PC-3 (cell line): ENCODE results near the gene CTNS. TPM values are rescaled to one million over a fixed set of nuclear protein-coding genes. Genes with fewer than 3 reads are reported as not detected.
"Not testable (repeated sequence)": the region's sequence is repeated elsewhere in the genome, so short reads cannot be mapped to it uniquely, and the experiment has no call there.

Experiments
- ATAC-seq: fragments of 200-7000 bp; cut with Tn5 transposase; 2 replicates; pipeline ENCODE4 v1.9.1; 2020; ENCODE audit warnings: mild to moderate bottlenecking, moderate library complexity
- BruUV-seq: library from RNA; stranded (reverse); fragments of 400-500 nt; replicated peaks from 2 replicates; lab custom pipeline; 2021; lab: Mats Ljungman, UMichigan
- CTCF ChIA-PET: fragments of 300-600 bp; sonication (Branson Sonifier 250); formaldehyde crosslinking; loops from one replicate; lab custom pipeline; 2022; ENCODE audit warnings: antibody characterized with exemption; lab: Charles Lee
- POLR2A ChIA-PET: fragments of 300-600 bp; sonication (Branson Sonifier 250); formaldehyde crosslinking; loops from one replicate; lab custom pipeline; 2022; ENCODE audit warnings: antibody characterized with exemption; ENCODE audit not compliant: unreplicated experiment; lab: Charles Lee
- DNase-seq: peaks from one replicate; pipeline ENCODE4 v3.0.0-alpha.2; 2015
- H2AFZ ChIP-seq: fragments of 300-600 bp; sonication (generic); 2 replicates; pipeline ENCODE4 v1.6.0; 2016; ENCODE audit warnings: antibody characterized with exemption, low read length
- H3F3A ChIP-seq: fragments of 300-600 bp; sonication (generic); one replicate; pipeline ENCODE4 v1.6.0; 2017; ENCODE audit warnings: antibody characterized with exemption, low read length, control low read depth, mild to moderate bottlenecking; ENCODE audit not compliant: unreplicated experiment
- H3K27ac ChIP-seq: fragments of 300-600 bp; sonication (generic); 2 replicates; pipeline ENCODE4 v1.5.1; 2016; ENCODE audit warnings: mild to moderate bottlenecking, low read length
- H3K27me3 ChIP-seq: fragments of 300-600 bp; sonication (generic); 2 replicates; pipeline ENCODE4 v1.6.1; 2016; ENCODE audit warnings: low read length, mixed read lengths
- H3K36me3 ChIP-seq: fragments of 300-600 bp; sonication (generic); 2 replicates; pipeline ENCODE4 v1.6.1; 2016; ENCODE audit warnings: low read depth, mixed run types, low read length, mixed read lengths
- H3K4me1 ChIP-seq: fragments of 300-600 bp; sonication (generic); 2 replicates; pipeline ENCODE4 v1.5.1; 2016; ENCODE audit warnings: low read length; ENCODE audit not compliant: insufficient read depth
- H3K4me2 ChIP-seq: fragments of 300-600 bp; sonication (generic); 2 replicates; pipeline ENCODE4 v1.6.0; 2016; ENCODE audit warnings: low read length
- H3K4me3 ChIP-seq: fragments of 300-600 bp; sonication (generic); 2 replicates; pipeline ENCODE4 v1.5.1; 2016; ENCODE audit warnings: mild to moderate bottlenecking, low read length, mixed read lengths
- H3K79me2 ChIP-seq: fragments of 300-600 bp; sonication (generic); 2 replicates; pipeline ENCODE4 v1.6.1; 2017; ENCODE audit warnings: low read length, mixed read lengths
- H3K9ac ChIP-seq: fragments of 300-600 bp; sonication (generic); 2 replicates; pipeline ENCODE4 v1.6.0; 2016; ENCODE audit warnings: mild to moderate bottlenecking, low read length
- H3K9me2 ChIP-seq: fragments of 300-600 bp; sonication (generic); replicated peaks from 2 replicates; pipeline ENCODE4 v1.6.1; 2016; ENCODE audit warnings: mixed run types, low read length, mixed read lengths
- H3K9me3 ChIP-seq: fragments of 300-600 bp; sonication (generic); 2 replicates; pipeline ENCODE4 v1.6.1; 2016; ENCODE audit warnings: low read length, mixed read lengths
- H4K20me1 ChIP-seq: fragments of 300-600 bp; sonication (generic); 2 replicates; pipeline ENCODE4 v1.6.1; 2016; ENCODE audit warnings: low read length, mixed read lengths
- CTCF ChIP-seq: fragments of 300-600 bp; sonication (generic); conservative IDR thresholded peaks from 2 replicates; pipeline ENCODE4 v1.5.1; 2017; ENCODE audit warnings: antibody characterized with exemption, low read depth, mild to moderate bottlenecking, low read length
- EZH2 ChIP-seq: fragments of 300-600 bp; sonication (generic); IDR thresholded peaks from one replicate; pipeline ENCODE4 v1.6.1; 2017; ENCODE audit warnings: antibody characterized with exemption, mild to moderate bottlenecking, low read length; ENCODE audit not compliant: unreplicated experiment
- EZH2phosphoT487 ChIP-seq: fragments of 300-600 bp; sonication (generic); IDR thresholded peaks from 2 replicates; pipeline ENCODE4 v1.6.1; 2018; ENCODE audit warnings: mild to moderate bottlenecking, antibody characterized with exemption, low read length, borderline replicate concordance
- intact Hi-C: fragments of 100-400 bp; cut with micrococcal nuclease; formaldehyde crosslinking; loops from 2 replicates; pipeline ENCODE4 v1.9.0; 2023
- total RNA-seq: library from RNA; depleted of rRNA; stranded (reverse); fragments of >200 nt; gene quantifications from 2 replicates; pipeline ENCODE4 v1.2.3, GENCODE V29; 2014

Gene CTNS
- total RNA-seq, 1 experiment from 2014 or later, result 10.2 TPM

- intact Hi-C loops, result no loop called here
- no peak for TF ChIP-seq CTCF
- TF ChIP-seq EZH2phosphoT487, result no peak
- no peak for TF ChIP-seq EZH2
- Histone ChIP-seq H3K4me3 (no peak overlapping the region), H2AFZ (no peak overlapping the region), H3K9me3 (no peaks in the 10 kb centered on the region), H3K9me2 (no peaks in the 10 kb centered on the region), H3F3A (no peaks in the 10 kb centered on the region), H4K20me1 (no peaks in the 10 kb centered on the region), H3K27me3 (no peaks in the 10 kb centered on the region), H3K36me3 (no peaks in the 10 kb centered on the region), H3K4me2 (no peak overlapping the region), H3K4me1 (0 out of 2 replicates have a peak, but pooled peaks cover 4% of the 10 kb centered on the region), H3K27ac (no peak overlapping the region), H3K9ac (no peak overlapping the region), H3K79me2 (no peaks in the 10 kb centered on the region)
- ATAC-seq, result no peak
- no peak for DNase-seq
- no TSS peak for BruUV-seq
- ChIA-PET CTCF (no interaction called here), POLR2A (no interaction called here)
These were observed 63.4 kb downstream of the CTNS start for GRCh38 chr17:3699951-3700350.

GRCh38 chr17:3702041-3702539 is 65.5 kb downstream of the CTNS start:
- H3K9ac ChIP-seq, H3K4me3 ChIP-seq, H3K36me3 ChIP-seq, intact Hi-C loops, H3K27ac ChIP-seq, H3K27me3 ChIP-seq, H4K20me1 ChIP-seq, BruUV-seq, DNase-seq, ATAC-seq, H3K4me1 ChIP-seq, H3K4me2 ChIP-seq, H3K9me3 ChIP-seq, H3F3A ChIP-seq, H3K79me2 ChIP-seq, POLR2A ChIA-PET, CTCF ChIA-PET, H2AFZ ChIP-seq, H3K9me2 ChIP-seq: not testable (repeated sequence)

- Histone ChIP-seq H2AFZ (no peak overlapping the region), H3K4me3 (no peak overlapping the region), H3K9me3 (no peaks in the 10 kb centered on the region), H3K79me2 (no peaks in the 10 kb centered on the region), H3K4me2 (no peak overlapping the region), H4K20me1 (no peaks in the 10 kb centered on the region), H3K9me2 (no peaks in the 10 kb centered on the region), H3K4me1 (no peaks in the 10 kb centered on the region), H3K36me3 (no peaks in the 10 kb centered on the region), H3K27ac (no peak overlapping the region), H3K9ac (no peak overlapping the region), H3F3A (no peaks in the 10 kb centered on the region), H3K27me3 (no peaks in the 10 kb centered on the region)
- DNase-seq (no peak), ATAC-seq (no peak)
- BruUV-seq, result no TSS peak
- no peak for TF ChIP-seq CTCF
- no peak for TF ChIP-seq EZH2
- no peak for TF ChIP-seq EZH2phosphoT487
- ChIA-PET POLR2A (no interaction called here), CTCF (no interaction called here)
- intact Hi-C loops, result no loop called here
These were observed 68.6 kb downstream of the CTNS start for GRCh38 chr17:3704931-3705717.

- H3K4me2 ChIP-seq, H3K27ac ChIP-seq, H3K27me3 ChIP-seq, H3K9me3 ChIP-seq, DNase-seq, H3F3A ChIP-seq, H4K20me1 ChIP-seq, H3K4me3 ChIP-seq, BruUV-seq, H3K36me3 ChIP-seq, intact Hi-C loops, H2AFZ ChIP-seq, H3K4me1 ChIP-seq, CTCF ChIA-PET, ATAC-seq, H3K9ac ChIP-seq, H3K79me2 ChIP-seq, POLR2A ChIA-PET, H3K9me2 ChIP-seq: not testable (repeated sequence)
These were observed 69.1 kb downstream of the CTNS start for GRCh38 chr17:3705718-3705984.
